HEK293 (cell line): ENCODE measurements around the gene ATXN10.
A peak's percentile ranks its signal among the peaks of the same experiment; 100 is the strongest.
"Not testable (repeated sequence)": the region's sequence is repeated elsewhere in the genome, so short reads cannot be mapped to it uniquely, and the experiment has no call there.

Experiments
- CTCF ChIA-PET: fragments of 350-600 bp; formaldehyde crosslinking; extraction: SDS; loops from one replicate; lab custom pipeline; 2021; ENCODE audit warnings: antibody characterized with exemption; lab: Yijun Ruan, JAX
- POLR2A ChIA-PET: fragments of 300-600 bp; formaldehyde crosslinking; extraction: SDS; loops from one replicate; lab custom pipeline; 2020; ENCODE audit warnings: antibody characterized with exemption, inconsistent platforms; lab: Yijun Ruan, JAX
- H3K27ac ChIP-seq: fragments of 200-500 bp; sonication (Bioruptor generic); 2 replicates; pipeline ENCODE4 v1.5.1; 2014; ENCODE audit warnings: low read depth, low read length, control low read depth, inconsistent platforms; ENCODE audit errors: extremely low read depth
- H3K36me3 ChIP-seq, 2 experiments: fragments of 200-500 bp in 1 of 2; sonication (Bioruptor generic) in 1 of 2; 1 replicate in 1 of 2; 2 replicates in 1 of 2; pipeline ENCODE4 v1.5.1; 2014 to 2017; ENCODE audit warnings: inconsistent platforms in 2 of 2, low read length in 2 of 2; ENCODE audit not compliant: control insufficient read depth in 2 of 2, insufficient read depth in 1 of 2
- H3K4me1 ChIP-seq: fragments of 200-500 bp; sonication (Bioruptor generic); 2 replicates; pipeline ENCODE4 v1.5.1; 2014; ENCODE audit warnings: mild to moderate bottlenecking, low read length, inconsistent platforms; ENCODE audit not compliant: control insufficient read depth, insufficient read depth
- H3K4me3 ChIP-seq: 2 replicates; pipeline ENCODE4 v1.5.1; 2011; ENCODE audit warnings: low read depth, mild to moderate bottlenecking, control low read depth, low read length, moderate library complexity
- H3K9me3 ChIP-seq: fragments of 200-500 bp; sonication (Bioruptor generic); 2 replicates; pipeline ENCODE4 v1.5.1; 2014; ENCODE audit warnings: low read depth, low read length, inconsistent platforms; ENCODE audit not compliant: control insufficient read depth, insufficient read depth
- GFI1B ChIP-seq: fragments of 450-650 bp; formaldehyde crosslinking; IDR thresholded peaks from 2 replicates; pipeline ENCODE4 v1.5.1; 2016; ENCODE audit warnings: missing biosample characterization, missing genetic modification characterization
- GLIS1 ChIP-seq: fragments of 450-650 bp; formaldehyde crosslinking; IDR thresholded peaks from 2 replicates; pipeline ENCODE4 v1.5.1; 2016; ENCODE audit warnings: missing biosample characterization, missing genetic modification characterization
- ZBTB17 ChIP-seq: fragments of 450-650 bp; formaldehyde crosslinking; IDR thresholded peaks from 2 replicates; pipeline ENCODE4 v1.5.1; 2016; ENCODE audit warnings: missing biosample characterization, missing genetic modification characterization
- ZFP69B ChIP-seq: fragments of 450-650 bp; formaldehyde crosslinking; IDR thresholded peaks from 2 replicates; pipeline ENCODE4 v1.5.1; 2016; ENCODE audit warnings: missing biosample characterization, missing genetic modification characterization
- ZNF266 ChIP-seq: fragments of 450-650 bp; formaldehyde crosslinking; IDR thresholded peaks from 2 replicates; pipeline ENCODE4 v1.5.1; 2016; ENCODE audit warnings: missing biosample characterization, missing genetic modification characterization, low read depth
- ZNF335 ChIP-seq: fragments of 450-650 bp; formaldehyde crosslinking; conservative IDR thresholded peaks from 2 replicates; pipeline ENCODE4 v1.5.1; 2016; ENCODE audit warnings: missing biosample characterization, missing genetic modification characterization
- ZNF37A ChIP-seq: fragments of 450-650 bp; IDR thresholded peaks from 2 replicates; pipeline ENCODE4 v1.5.1; 2018; ENCODE audit warnings: missing biosample characterization, missing genetic modification characterization
- ZNF416 ChIP-seq: fragments of 450-650 bp; formaldehyde crosslinking; IDR thresholded peaks from 2 replicates; pipeline ENCODE4 v1.5.1; 2016; ENCODE audit warnings: missing biosample characterization, missing genetic modification characterization
- ZNF473 ChIP-seq: fragments of 450-650 bp; formaldehyde crosslinking; IDR thresholded peaks from 2 replicates; pipeline ENCODE4 v1.5.1; 2017; ENCODE audit warnings: missing biosample characterization, missing genetic modification characterization
- ZNF558 ChIP-seq: fragments of 450-650 bp; formaldehyde crosslinking; IDR thresholded peaks from 2 replicates; pipeline ENCODE4 v1.5.1; 2016; ENCODE audit warnings: missing biosample characterization, missing genetic modification characterization
- ZNF585B ChIP-seq: fragments of 450-650 bp; formaldehyde crosslinking; IDR thresholded peaks from 2 replicates; pipeline ENCODE4 v1.5.1; 2016; ENCODE audit warnings: missing biosample characterization, missing genetic modification characterization
- ZNF692 ChIP-seq: fragments of 450-650 bp; formaldehyde crosslinking; IDR thresholded peaks from 2 replicates; pipeline ENCODE4 v1.5.1; 2016; ENCODE audit warnings: missing biosample characterization, missing genetic modification characterization

Gene ATXN10

GRCh38 chr22:45656577-45656976, 15.1 kb upstream of the ATXN10 start (continued):
- TF ChIP-seq ZNF335 (tag by site-specific recombination) (no peak), ZNF416 (tag by site-specific recombination) (no peak)

GRCh38 chr22:45657701-45658100, 13.9 kb upstream of the ATXN10 start:
- Histone ChIP-seq H3K4me3 (no peak overlapping the region), H3K36me3 (no peaks in the 10 kb centered on the region), H3K4me1 (no peaks in the 10 kb centered on the region), H3K27ac (no peak overlapping the region), H3K9me3 (no peaks in the 10 kb centered on the region)
- TF ChIP-seq ZNF37A (tag by site-specific recombination) = no peak
- POLR2A ChIA-PET = no interaction called here
- CTCF ChIA-PET = interaction anchor here (0.9 to 1.3 kb wide), 2 partner anchors 13 to 348 kb away, joined by 3 to 7 read pairs; no protein-coding TSS in a partner anchor

GRCh38 chr22:45664136-45664646, 7.4 kb upstream of the ATXN10 start:
- Histone ChIP-seq H3K4me3 (no peak overlapping the region), H3K27ac (no peak overlapping the region), H3K4me1 (no peaks in the 10 kb centered on the region), H3K9me3 (no peaks in the 10 kb centered on the region), H3K36me3 (no peaks in the 10 kb centered on the region)
- CTCF ChIA-PET = interaction anchor here (1.0 to 2.3 kb wide), 2 partner anchors 15 to 199 kb away, joined by 3 to 8 read pairs; no protein-coding TSS in a partner anchor
- POLR2A ChIA-PET = interaction anchor here (1.0 kb wide), 1 partner anchor 7 kb away, joined by 3 read pairs; the partner anchor contains the start of gene ATXN10
- TF ChIP-seq ZNF266 (tag by site-specific recombination) (no peak), ZNF558 (tag by site-specific recombination) (peak; percentile 91)

- TF ChIP-seq GFI1B (tag by site-specific recombination) (no peak), ZBTB17 (tag by site-specific recombination) (no peak), ZNF585B (tag by site-specific recombination) (no peak), ZFP69B (tag by site-specific recombination) (no peak), ZNF473 (tag by site-specific recombination) (no peak), ZNF692 (no peak)
- ChIA-PET CTCF (interaction anchor here (0.6 to 0.7 kb wide), 2 partner anchors 197 to 458 kb away, joined by 3 to 6 read pairs; no protein-coding TSS in a partner anchor), POLR2A (no interaction called here)
- Histone ChIP-seq H3K27ac (no peak overlapping the region), H3K9me3 (no peaks in the 10 kb centered on the region), H3K4me3 (no peak overlapping the region), H3K4me1 (no peaks in the 10 kb centered on the region), H3K36me3 (no peaks in the 10 kb centered on the region)
These were observed 4.1 kb upstream of the ATXN10 start for GRCh38 chr22:45667486-45667885.

- peaks cover 13% of the 10 kb centered on the region for H3K4me1 ChIP-seq
- H3K36me3 ChIP-seq, H3K4me3 ChIP-seq, POLR2A ChIA-PET, CTCF ChIA-PET, H3K27ac ChIP-seq, H3K9me3 ChIP-seq: not testable (repeated sequence)
- peak; percentile 77 for TF ChIP-seq GLIS1
These were observed 1.3 kb upstream of the ATXN10 start for GRCh38 chr22:45670363-45670762.
